GM18520 (cell line): ENCODE data around the gene KIAA1217.

ENCODE experiments used
- ATAC-seq: cut with Tn5 transposase; IDR thresholded peaks from one replicate; pipeline ENCODE4 v1.9.1; 2021; ENCODE audit not compliant: unreplicated experiment

KIAA1217 gene

DNA sequence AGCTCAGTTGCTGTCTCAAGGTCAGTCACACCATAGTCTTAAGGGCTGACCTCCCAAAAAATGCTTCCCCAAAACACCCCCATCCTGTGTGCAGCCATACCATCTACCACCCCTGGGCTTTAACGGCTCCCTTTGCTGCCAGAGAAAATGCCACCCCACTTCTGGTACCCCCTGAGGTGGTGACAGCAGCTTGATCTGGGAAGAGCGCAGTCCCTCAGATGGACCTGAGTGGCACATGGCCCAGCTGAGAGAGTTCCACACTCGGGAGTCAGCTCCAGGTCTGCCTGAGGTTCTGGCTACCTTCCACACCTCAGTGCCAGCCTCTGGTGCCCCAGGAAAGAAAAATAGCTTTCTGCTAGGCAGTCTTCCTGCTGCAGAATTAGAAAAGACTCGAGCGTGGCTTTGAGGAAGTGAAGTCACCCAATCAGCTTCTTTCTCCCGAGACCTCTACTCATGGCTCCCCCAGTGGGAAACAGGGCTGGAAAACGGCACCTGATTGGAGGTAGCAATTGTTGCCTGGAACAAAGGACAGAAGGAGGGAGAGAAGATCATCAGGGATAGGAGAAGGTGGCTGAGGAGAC, 363.0 kb downstream of the KIAA1217 start:
- no peak for ATAC-seq

DNA sequence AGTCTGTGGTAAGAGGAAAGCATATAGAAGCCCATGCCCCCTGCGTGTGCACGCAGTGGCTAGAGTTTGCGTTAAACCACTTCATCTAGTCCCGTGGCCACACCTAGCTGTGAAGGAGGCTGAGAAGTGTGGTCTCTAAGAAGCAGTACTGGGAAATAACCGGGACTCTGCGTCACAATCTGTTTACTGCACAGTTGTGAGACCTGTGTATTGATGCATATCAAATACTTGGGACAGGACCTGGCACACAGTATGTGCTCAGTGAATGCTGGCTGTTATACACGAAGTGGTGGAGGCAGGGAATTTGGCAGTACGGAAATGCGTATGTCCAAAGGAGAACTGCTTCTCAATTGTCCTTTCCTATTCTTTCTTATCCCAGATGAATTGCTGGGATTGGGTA, 365.2 kb downstream of the KIAA1217 start:
- ATAC-seq, result no peak

DNA sequence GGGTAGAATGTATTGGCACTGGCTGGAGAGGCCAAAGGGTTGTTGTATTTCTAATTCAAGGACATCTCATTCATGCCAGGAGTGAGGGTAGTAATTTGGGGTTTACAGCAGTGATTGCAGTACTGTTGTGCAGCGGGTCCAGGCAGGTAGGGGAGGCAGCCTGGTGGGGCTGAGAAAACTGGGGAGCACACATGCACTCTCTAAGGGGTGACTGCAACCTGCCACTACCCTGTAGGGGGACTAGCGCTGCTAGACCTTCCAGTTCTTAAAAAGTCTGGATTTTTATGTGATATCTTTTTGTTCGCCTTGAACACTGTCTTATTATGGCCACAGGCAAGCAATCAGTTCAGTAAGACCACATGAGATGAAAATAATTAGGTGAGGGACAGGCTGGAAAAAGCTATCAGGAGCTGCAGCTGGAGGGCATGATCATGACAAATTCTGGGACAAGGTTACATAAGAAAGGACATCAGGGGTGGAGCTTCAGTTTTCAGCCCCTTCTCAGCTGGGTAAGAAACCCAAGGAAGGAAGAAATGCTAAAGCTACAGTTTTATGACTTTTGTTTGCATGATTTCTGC, 365.7 kb downstream of the KIAA1217 start:
- no peak for ATAC-seq

DNA sequence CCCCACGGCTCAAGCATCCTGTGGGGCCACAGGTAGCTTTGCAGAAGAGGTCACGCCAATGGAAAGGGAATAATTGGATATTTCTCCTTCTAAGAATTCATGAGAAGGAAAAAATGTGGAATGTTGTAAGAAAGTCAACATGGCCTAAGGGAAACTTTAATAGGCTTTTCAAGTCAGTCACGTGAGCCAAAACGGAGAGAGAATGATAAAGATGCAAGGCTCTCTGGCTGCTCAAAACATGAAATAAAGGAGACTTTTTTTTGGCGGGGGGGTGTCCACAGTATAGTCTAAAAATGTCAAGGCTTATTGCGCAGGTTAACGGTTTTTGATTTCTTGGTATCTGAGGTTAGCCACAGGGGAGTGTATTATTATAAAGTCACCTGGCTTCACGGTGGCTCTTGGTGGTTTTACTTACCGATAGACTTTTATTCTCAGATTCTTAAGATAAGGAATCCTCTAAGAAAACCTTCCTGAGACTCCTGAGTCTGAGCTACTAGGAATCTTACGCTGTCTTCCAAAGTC, 366.6 kb downstream of the KIAA1217 start:
- ATAC-seq, result no peak

DNA sequence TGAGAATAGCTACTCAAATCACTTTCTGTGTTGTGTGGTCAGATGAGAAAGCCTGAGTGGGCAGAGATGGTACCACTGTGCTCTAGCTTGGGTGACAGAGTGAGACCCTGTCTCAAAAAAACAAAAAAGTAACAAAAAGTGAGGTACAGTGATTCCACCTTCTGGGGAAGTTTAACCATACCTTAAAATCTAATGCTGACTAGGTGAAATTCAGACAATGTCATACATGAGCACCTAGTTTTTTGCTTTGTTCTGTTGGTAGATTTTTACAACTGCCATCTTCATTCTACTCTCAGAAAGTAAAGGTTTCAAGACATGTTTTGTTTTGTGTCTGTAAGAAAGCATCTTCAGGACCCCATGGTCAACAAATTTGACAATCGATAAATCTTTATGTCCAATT, 370.5 kb downstream of the KIAA1217 start:
- ATAC-seq, result no peak

DNA sequence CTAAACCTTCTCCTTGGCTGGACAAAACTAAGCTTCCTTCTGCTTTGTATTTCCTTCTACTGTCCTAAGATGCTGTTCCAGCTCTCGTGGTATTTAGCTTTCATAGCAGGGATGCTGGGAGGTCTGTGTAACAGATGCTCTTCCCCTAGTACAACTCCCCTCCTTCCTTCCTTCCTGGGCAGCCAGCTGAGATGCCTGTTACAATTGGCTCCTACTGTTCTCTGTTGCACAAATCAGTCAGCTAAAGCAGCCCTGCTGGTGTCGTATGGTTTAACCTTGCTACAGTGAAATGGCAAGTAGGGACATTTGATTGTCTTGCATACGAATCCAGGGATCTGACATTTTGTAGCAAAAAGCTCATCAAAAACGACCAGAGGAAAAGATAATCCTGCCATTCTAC, 371.0 kb downstream of the KIAA1217 start:
- no peak for ATAC-seq

DNA sequence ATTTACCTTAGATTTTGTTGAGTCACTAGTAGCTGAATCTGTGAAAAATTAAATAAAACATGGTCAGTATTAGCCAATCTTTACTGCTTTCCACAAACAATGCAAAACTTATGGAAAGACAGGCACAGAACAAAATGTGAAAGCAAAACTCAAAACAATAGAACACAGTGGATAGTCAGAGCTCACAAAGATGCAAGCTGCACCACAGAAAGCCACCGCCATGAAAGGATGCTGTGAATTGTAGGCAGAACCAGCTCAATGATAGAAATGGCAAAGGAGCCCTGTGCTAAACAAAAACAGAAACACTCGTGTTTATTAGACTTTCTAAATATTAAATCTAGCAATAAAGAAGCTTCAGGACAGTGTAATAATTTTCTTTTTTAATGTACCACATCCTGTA, 380.3 kb downstream of the KIAA1217 start:
- ATAC-seq, result no peak

DNA sequence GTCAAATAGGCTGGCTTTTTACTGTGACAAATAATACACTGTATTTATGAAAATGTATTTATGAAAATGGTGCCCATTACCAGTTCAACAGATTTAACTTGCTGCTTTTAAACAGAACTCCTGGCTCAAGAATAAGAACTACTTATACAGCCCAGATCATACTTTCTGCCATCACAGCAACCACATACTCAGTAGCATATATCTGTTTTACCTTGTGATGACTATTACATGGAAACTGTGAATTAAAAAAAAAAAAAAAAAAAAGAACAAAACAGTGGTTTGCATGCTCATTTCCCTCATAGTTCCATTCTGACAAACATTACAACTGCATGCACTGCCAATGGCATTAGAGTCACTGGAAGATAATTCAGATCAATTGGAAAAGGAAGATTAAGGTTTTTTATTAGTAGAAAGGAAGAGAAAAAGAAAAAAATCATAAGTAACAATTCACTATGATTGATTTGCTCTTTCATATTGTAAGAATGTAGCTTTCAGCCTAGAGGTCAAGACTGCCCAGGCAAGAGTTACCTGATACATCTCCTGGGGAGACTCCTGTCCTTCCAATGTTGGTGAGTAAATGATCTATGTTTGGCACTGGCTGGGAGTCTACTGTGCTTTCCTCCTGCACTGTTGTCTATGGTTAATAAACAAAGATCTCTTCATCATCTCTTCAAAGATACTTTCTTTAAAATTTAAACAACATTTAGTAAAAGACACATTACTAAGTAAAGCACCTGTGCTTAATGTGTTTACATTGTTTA, 381.9 kb downstream of the KIAA1217 start:
- no peak for ATAC-seq

DNA sequence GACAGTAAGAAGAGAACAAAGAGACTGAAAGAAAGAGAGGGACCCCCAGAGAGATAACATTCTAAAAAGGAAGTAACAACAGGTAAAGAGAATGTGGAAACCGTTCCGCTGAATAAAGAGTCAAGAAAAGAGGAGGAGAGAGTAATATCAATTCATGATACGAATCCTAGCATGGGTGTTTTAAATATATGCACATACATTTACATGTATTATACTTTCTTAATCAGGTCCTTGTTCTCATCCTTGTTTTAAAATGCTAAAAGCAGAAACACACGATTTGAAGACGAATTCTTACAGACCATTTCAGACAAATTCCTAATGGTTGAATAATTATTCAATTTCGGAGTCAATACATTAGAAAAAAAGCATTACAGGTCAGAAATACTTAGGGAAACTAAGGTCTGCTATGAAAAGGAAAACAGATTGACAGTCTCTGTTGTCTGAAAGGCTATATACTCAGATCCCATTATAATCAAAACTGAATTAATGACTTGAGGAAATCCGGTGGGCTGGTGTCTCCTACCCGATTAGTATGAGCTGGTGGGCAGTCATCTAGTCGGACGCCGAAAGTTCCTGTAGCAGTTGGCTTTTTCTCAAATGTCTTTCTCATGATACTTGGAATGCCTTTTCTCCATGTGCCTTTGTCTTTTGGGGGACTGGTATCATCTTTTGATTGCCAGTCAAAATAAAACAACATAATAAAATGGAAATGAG, 387.4 kb downstream of the KIAA1217 start:
- ATAC-seq, result no peak

DNA sequence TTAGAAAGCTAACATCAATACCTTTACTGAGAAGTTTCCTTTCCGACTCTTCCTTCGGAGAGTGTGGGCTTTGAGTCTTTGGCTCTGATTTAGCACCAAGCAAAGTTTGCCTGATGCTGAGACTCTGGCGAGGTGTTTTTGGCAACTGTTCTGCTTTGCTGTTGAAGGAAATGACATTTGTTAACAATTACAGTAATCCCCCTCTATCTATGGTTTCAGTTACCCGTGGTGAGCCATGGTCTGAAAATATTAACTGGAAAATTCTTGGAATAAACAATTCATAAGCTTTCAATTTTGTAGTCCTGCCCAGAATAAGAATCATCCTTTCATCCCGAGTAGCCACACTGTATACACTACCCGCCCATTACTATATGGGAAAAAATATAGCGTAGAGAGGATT, 388.5 kb downstream of the KIAA1217 start:
- ATAC-seq, result no peak
